IPS-15b (cell line): Measurements from ENCODE around the gene PSME4.
"Not testable (repeated sequence)": the region's sequence is repeated elsewhere in the genome, so short reads cannot be mapped to it uniquely, and the experiment has no call there.

Source experiments
- H3K27me3 ChIP-seq: one replicate; pipeline ENCODE4 v1.6.1; 2013; ENCODE audit warnings: low read length; ENCODE audit not compliant: control insufficient read depth, insufficient read depth
- H3K36me3 ChIP-seq: one replicate; pipeline ENCODE4 v1.6.1; 2013; ENCODE audit warnings: low read length; ENCODE audit not compliant: control insufficient read depth, insufficient read depth
- H3K4me1 ChIP-seq: one replicate; pipeline ENCODE4 v1.6.1; 2013; ENCODE audit warnings: mild to moderate bottlenecking, low read length; ENCODE audit not compliant: control insufficient read depth, insufficient read depth
- H3K4me3 ChIP-seq: one replicate; pipeline ENCODE4 v1.5.1; 2013; ENCODE audit warnings: low read depth, low read length
- H3K9ac ChIP-seq: one replicate; pipeline ENCODE4 v1.6.1; 2013; ENCODE audit warnings: low read depth, mild to moderate bottlenecking, low read length
- H3K9me3 ChIP-seq: one replicate; pipeline ENCODE4 v1.6.1; 2013; ENCODE audit warnings: mild to moderate bottlenecking, low read length; ENCODE audit not compliant: control insufficient read depth, insufficient read depth

PSME4 gene

DNA sequence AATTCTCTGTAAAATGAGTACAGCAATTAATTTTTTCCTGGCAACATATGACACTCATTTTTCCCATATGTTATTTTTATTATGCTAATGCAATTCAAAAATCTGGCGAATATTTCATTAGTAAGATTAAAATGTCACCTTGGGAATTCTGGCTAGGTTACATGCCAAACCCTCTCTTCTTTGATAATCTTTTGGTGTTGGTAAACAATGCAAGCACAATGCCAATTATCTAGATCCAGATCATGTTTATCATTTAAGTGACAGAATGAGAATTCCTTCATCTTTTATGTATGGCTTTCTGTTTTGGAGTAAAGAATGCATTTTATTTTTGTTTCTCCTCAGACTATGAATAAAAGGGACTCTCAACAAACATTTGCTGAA lies 144.8 kb downstream of the PSME4 start:
- H3K27me3 ChIP-seq = no peaks in the 10 kb centered on the region
- H3K4me3 ChIP-seq = no peak overlapping the region
- no peaks in the 10 kb centered on the region for H3K9me3 ChIP-seq
- no peak overlapping the region for H3K9ac ChIP-seq
- no peaks in the 10 kb centered on the region for H3K36me3 ChIP-seq
- peaks cover 7% of the 10 kb centered on the region for H3K4me1 ChIP-seq

DNA sequence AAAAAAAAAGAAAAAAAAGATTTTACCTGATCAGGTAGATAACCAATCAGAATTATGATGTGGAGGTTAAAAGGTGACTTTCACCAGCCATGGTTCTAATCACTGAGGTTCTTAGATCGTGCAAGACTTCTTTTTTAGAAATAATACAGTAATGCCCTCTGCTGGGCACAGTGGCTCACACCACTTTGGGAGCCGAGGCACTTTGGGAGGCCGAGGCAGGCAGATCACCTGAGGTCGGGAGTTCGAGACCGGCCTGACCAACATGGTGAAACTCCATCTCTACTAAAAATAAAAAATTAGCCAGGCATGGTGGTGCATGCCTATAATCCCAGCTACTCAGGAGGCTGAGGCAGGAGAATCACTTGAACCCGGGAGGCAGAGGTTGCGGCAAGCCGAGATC lies 147.2 kb downstream of the PSME4 start:
- not testable (repeated sequence) for H3K4me1 ChIP-seq, H3K36me3 ChIP-seq, H3K9me3 ChIP-seq, H3K9ac ChIP-seq, H3K27me3 ChIP-seq, H3K4me3 ChIP-seq

DNA sequence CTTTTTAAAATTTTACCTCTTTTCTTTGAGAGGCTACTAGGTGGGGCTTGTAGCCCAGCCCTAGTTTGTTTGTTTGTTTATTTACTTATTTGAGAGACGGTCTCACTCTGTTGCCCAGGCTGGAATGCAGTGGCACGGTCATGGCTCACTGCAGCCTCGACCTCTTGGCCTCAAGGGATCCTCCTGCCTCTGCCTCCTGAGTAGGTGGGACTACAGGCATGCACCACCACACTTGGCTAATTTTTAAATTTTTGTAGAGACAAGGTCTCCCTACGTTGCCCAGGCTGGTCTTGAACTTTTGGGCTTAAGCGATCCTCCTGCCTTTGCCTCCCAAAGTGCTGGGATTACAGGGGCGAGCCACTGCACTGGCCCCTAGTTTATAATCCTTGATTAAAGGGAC lies 149.0 kb downstream of the PSME4 start:
- no peak overlapping the region for H3K4me3 ChIP-seq
- H3K9ac ChIP-seq = no peak overlapping the region
- H3K27me3 ChIP-seq = no peaks in the 10 kb centered on the region
- H3K36me3 ChIP-seq = no peaks in the 10 kb centered on the region
- no peaks in the 10 kb centered on the region for H3K9me3 ChIP-seq
- H3K4me1 ChIP-seq = peaks cover 8% of the 10 kb centered on the region

DNA sequence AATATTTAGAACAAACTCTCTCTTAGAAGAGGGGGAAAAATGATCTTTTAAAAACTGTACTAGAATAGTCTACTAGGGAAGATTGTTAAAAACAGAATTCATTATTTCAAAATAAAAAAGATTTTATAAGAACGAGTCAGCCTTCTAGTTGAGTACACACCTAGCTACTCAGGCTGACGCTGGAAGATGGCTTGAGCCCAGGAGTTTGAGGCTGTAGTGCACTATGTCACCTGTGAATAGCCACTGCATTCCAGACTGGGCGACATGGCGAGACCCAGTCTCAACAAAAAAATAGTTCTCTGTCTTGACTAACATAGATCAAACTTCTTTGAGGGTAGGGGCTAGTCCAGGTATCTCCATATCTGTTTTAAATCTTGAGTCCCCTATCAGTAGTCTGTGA lies 150.1 kb downstream of the PSME4 start:
- no peaks in the 10 kb centered on the region for H3K36me3 ChIP-seq
- H3K9ac ChIP-seq = no peak overlapping the region
- peaks cover 3% of the 10 kb centered on the region for H3K4me1 ChIP-seq
- no peak overlapping the region for H3K4me3 ChIP-seq
- H3K27me3 ChIP-seq = no peaks in the 10 kb centered on the region
- H3K9me3 ChIP-seq = no peaks in the 10 kb centered on the region

DNA sequence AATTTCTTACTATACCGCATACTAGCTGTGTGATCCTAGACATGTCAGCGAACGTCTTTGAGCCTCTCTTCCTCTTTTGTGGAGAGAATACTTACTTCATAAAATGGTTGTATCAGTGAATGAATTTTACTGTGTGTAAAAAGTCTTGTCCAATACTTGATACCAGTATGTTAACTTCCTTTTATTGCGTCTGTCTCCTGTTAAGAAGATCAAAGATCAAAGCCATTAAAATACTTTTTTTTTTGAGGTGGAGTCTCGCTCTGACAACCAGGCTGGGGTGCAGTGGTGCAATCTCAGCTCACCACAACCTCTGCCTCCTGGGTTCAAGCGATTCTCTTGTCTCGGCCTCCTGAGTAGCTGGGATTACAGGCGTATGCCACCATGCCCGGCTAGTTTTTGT lies 150.7 kb downstream of the PSME4 start:
- no peaks in the 10 kb centered on the region for H3K36me3 ChIP-seq
- H3K9ac ChIP-seq = no peak overlapping the region
- no peak overlapping the region for H3K4me3 ChIP-seq
- H3K27me3 ChIP-seq = no peaks in the 10 kb centered on the region
- peaks cover 3% of the 10 kb centered on the region for H3K4me1 ChIP-seq
- H3K9me3 ChIP-seq = no peaks in the 10 kb centered on the region

DNA sequence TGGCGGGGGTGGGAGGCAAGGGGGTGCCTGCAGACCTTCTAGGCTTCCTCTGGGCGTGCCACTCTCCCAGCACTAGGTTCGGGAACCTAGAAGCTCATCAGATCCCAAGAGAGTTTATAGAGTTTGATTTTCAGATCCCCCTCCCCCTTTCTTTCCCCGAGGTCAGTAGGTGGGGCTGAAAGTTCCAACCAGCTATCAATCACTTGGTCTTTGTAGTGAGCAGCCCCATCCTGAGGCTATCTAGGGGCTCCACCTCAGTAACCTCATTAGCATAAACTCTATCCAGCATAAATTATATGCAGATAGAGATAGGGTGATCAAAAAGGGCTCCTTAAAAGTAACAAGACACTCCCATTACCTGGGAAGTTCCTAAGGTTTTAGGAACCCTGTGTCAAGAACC lies 151.2 kb downstream of the PSME4 start:
- H3K9me3 ChIP-seq = no peaks in the 10 kb centered on the region
- no peaks in the 10 kb centered on the region for H3K27me3 ChIP-seq
- no peak overlapping the region for H3K9ac ChIP-seq
- H3K4me3 ChIP-seq = no peak overlapping the region
- no peaks in the 10 kb centered on the region for H3K36me3 ChIP-seq
- H3K4me1 ChIP-seq = peaks cover 3% of the 10 kb centered on the region

DNA sequence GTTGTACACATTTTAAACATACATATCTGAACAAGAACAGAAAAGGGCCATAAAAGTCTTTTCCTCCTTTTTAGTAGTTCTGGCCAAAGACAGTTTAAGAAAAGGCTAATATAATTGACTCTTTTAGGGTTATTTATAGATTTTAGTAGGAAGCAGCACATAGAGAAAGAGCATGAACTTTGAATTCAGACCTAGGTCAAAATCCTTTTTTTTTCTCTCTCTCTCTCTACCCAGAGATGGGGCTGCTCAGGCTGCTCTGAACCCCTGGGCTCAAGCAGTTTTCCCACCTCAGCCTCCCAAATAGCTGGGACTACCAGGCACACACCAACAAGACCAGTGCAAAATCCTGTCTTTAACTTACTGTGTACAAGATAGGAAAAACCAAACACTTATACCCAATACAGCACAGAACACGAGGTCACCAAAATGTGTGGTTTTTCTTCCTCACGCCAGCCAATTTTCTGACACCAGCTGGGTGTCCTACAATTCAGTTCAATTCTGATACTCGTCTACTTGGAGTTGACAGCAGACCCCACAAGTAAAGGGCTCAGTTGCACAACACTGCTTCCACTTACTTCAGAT lies 151.8 kb downstream of the PSME4 start:
- peaks cover 3% of the 10 kb centered on the region for H3K4me1 ChIP-seq

More for the DNA sequence above, 151.8 kb downstream of the PSME4 start:
- Histone ChIP-seq H3K9me3 (no peaks in the 10 kb centered on the region), H3K36me3 (no peaks in the 10 kb centered on the region), H3K9ac (no peak overlapping the region), H3K27me3 (no peaks in the 10 kb centered on the region), H3K4me3 (no peak overlapping the region)
